ENCODE results near the gene TGFBR3. TPM values are rescaled to one million over a fixed set of nuclear protein-coding genes. Genes with fewer than 3 reads are reported as not detected.

The TGFBR3 gene
- total and polyA plus RNA-seq, 2 of the 4 experiments (the other 2 are of a cell fraction) = 3.0 to 11.3 TPM

DNA sequence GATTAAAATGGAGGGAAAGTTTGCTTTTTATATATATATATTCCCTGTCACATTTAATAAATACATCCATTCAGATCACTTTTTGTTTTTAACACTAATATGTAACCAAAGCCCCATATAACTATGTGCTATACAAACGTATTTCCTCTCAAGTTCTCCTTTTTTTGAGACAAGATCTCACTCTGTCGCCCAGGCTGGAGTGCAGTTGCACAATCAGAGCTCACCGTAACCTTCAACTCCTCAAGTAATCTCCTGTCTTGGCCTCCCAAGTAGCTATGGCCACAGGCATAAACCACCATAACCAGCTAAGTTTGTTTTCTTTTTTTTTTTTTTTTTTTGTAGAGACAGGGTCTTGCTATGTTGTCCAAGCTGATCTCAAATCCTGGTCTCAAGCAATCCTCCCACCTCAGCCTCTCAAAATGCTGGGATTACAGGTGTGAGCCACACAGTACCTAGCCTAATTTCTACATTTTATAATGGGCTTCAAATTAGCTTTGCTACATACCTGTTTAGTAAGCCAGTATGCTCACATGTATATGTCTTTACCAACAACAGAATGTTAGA, 120.0 kb downstream of the TGFBR3 start:
- Histone ChIP-seq H3K56ac (ENCODE audit: extremely low read depth, insufficient read depth, low read length) (no peak overlapping the region), H3K14ac (replicated peaks; ENCODE audit: low read depth, low read length) (no peak overlapping the region), H3K9ac (ENCODE audit: low read depth, low read length) (no peak overlapping the region), H4K91ac (ENCODE audit: insufficient read depth, low read depth, low read length) (no peak overlapping the region), H3K36me3 (ENCODE audit: control insufficient read depth, insufficient read depth, low read length) (peaks cover 2% of the 10 kb centered on the region; the same call in 1 of the 2 replicates), H3K18ac (ENCODE audit: low read depth, low read length) (no peak overlapping the region), H2AK9ac (replicated peaks; ENCODE audit: low read depth, low read length, poor library complexity) (no peak overlapping the region), H4K20me1 (ENCODE audit: insufficient read depth, low read length) (no peaks in the 10 kb centered on the region), H4K8ac (ENCODE audit: low read depth in 2 of 2, low read length in 2 of 2) (no peak overlapping the region), H2AK5ac (ENCODE audit: low read depth, low read length) (no peak overlapping the region), H3K4ac (ENCODE audit: low read depth, low read length) (no peak overlapping the region), H3K4me3 (ENCODE audit: insufficient read depth, low read depth, low read length) (no peak overlapping the region), H3K4me1 (ENCODE audit: control insufficient read depth, insufficient read depth, low read length) (peaks cover 4% of the 10 kb centered on the region), H4K5ac (ENCODE audit: low read depth, low read length) (no peak overlapping the region), H2BK20ac (ENCODE audit: low read depth, low read length) (no peak overlapping the region), H3K27ac (ENCODE audit: insufficient read depth, low read length) (no peak overlapping the region), H2BK15ac (ENCODE audit: low read depth, low read length) (no peak overlapping the region), H3K9me1 (ENCODE audit: insufficient read depth, low read length) (peaks cover 3% of the 10 kb centered on the region; the same call in 1 of the 2 replicates), H3K9me3 (ENCODE audit: control insufficient read depth, insufficient read depth, low read length) (no peaks in the 10 kb centered on the region), H3K4me2 (ENCODE audit: low read depth, low read length) (no peak overlapping the region), H2BK5ac (ENCODE audit: low read depth, low read length, poor library complexity, severe bottlenecking) (no peak overlapping the region), H3K23ac (ENCODE audit: low read depth, low read length) (no peak overlapping the region), H3K79me1 (ENCODE audit: low read depth in 1 of 2, low read length in 2 of 2) (no peaks in the 10 kb centered on the region), H2BK120ac (ENCODE audit: low read depth, low read length) (no peak overlapping the region), H3K27me3 (ENCODE audit: control insufficient read depth, insufficient read depth, low read length) (no peaks in the 10 kb centered on the region), H2AFZ (replicated peaks; ENCODE audit: low read length, poor library complexity) (no peak overlapping the region)
- CTCF ChIA-PET = interaction anchor here (0.6 kb wide), 1 partner anchor 12 kb away, joined by 6 read pairs; no protein-coding TSS in a partner anchor
- 0 out of 2 replicates have a peak, but pooled peaks have one; percentile 7 for TF ChIP-seq CEBPB (IDR thresholded peaks at IDR 0.05; ENCODE audit: low read depth, low read length)
- no peak for TF ChIP-seq MAFK (IDR thresholded peaks at IDR 0.05; ENCODE audit: low read depth, low read length)
- no TSS peak for BruUV-seq (replicated peaks)
- dilution Hi-C loops (cut with HindIII; ENCODE audit: low sequenced_read_pairs, unreplicated experiment) = no loop called here
- intact Hi-C loops (cut with micrococcal nuclease) = no loop called here
- POLR2A ChIA-PET (ENCODE audit: unreplicated experiment) = no interaction called here
- WGBS, 2 experiments (ENCODE audit: extremely low coverage in 2 of 2, insufficient read length in 1 of 2) = 80% methylated on average over 1 of the region's 3 CpGs; no CpG with 5 or more reads in 1 of the 2 experiments
- ATAC-seq (ENCODE audit: low read depth) (no peak), DNase-seq (no peak)
- in situ Hi-C loops (cut with MboI; ENCODE audit: low sequenced_read_pairs) = no loop called here
